Vagina (tissue), 2 donors: ENCODE results near the gene CECR2.
"Not testable (repeated sequence)": the region's sequence is repeated elsewhere in the genome, so short reads cannot be mapped to it uniquely, and the experiment has no call there.

ENCODE experiments used
- POLR2A ChIP-seq, 2 donors: fragments of 450-650 bp; IDR thresholded peaks; one replicate each; pipeline ENCODE4 v1.6.1; 2017; ENCODE audit warnings: antibody characterized with exemption in 2 of 2, mild to moderate bottlenecking in 2 of 2, moderate library complexity in 2 of 2
- POLR2AphosphoS5 ChIP-seq, 2 donors: sonication (generic); formaldehyde crosslinking; IDR thresholded peaks; one replicate each; pipeline ENCODE4 v1.9.0; 2017; ENCODE audit warnings: antibody characterized with exemption in 2 of 2, mild to moderate bottlenecking in 2 of 2, low read depth in 1 of 2; ENCODE audit not compliant: insufficient read depth in 1 of 2
- TF ChIP-seq, protein P1 (sequence below), 3 experiments: fragments of 450-650 bp in 2 of 3; fragments of 200-600 bp in 1 of 3; sonication (generic) in 1 of 3; IDR thresholded peaks; one replicate each; pipeline ENCODE4 v1.5.1; 2017 to 2019; ENCODE audit warnings: antibody characterized with exemption in 3 of 3, mild to moderate bottlenecking in 2 of 3, moderate library complexity in 2 of 3

DNA sequence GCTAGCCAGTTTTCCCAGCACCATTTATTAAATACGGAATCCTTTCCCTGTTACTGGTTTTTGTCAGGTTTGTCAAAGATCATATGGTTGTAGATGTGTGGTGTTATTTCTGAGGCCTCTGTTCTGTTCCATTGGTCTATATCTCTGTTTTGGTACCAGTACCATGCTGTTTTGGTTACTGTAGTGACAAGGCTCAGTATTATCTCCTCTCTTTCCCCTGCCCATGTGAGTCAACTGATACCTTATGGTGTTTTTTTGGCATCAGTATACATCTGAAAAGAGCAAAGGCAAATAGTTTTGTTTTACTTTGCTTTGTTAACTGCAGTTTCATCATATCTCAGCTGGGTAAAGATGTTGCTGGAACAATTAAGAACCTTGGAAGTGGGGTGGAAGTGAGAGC is 152.7 kb downstream of the CECR2 start:
- TF ChIP-seq, protein P1, sequence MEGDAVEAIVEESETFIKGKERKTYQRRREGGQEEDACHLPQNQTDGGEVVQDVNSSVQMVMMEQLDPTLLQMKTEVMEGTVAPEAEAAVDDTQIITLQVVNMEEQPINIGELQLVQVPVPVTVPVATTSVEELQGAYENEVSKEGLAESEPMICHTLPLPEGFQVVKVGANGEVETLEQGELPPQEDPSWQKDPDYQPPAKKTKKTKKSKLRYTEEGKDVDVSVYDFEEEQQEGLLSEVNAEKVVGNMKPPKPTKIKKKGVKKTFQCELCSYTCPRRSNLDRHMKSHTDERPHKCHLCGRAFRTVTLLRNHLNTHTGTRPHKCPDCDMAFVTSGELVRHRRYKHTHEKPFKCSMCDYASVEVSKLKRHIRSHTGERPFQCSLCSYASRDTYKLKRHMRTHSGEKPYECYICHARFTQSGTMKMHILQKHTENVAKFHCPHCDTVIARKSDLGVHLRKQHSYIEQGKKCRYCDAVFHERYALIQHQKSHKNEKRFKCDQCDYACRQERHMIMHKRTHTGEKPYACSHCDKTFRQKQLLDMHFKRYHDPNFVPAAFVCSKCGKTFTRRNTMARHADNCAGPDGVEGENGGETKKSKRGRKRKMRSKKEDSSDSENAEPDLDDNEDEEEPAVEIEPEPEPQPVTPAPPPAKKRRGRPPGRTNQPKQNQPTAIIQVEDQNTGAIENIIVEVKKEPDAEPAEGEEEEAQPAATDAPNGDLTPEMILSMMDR (IDR thresholded peaks at IDR 0.05) = not testable (repeated sequence)
- TF ChIP-seq POLR2A (IDR thresholded peaks at IDR 0.05); POLR2AphosphoS5 (IDR thresholded peaks at IDR 0.05; ENCODE audit: insufficient read depth in 1 of 2, low read depth in 1 of 2): not testable (repeated sequence)
